HCT116 (cell line): ENCODE data around the gene PRCD. TPM values are rescaled to one million over a fixed set of nuclear protein-coding genes. Genes with fewer than 3 reads are reported as not detected.

Source experiments
- ATAC-seq: fragments of 200-7000 bp; cut with Tn5 transposase; 2 replicates; pipeline ENCODE4 v1.9.1; 2020; ENCODE audit warnings: mild to moderate bottlenecking, moderate library complexity
- BruUV-seq: library from RNA; stranded (reverse); fragments of 400-500 nt; replicated peaks from 2 replicates; lab custom pipeline; 2021; lab: Mats Ljungman, UMichigan
- CTCF ChIA-PET: fragments of 300-600 bp; sonication (Branson Sonifier 250); formaldehyde crosslinking; loops from one replicate; lab custom pipeline; 2021; ENCODE audit warnings: antibody characterized with exemption; lab: Charles Lee
- POLR2A ChIA-PET: fragments of 300-600, 350-600 bp; sonication (Branson Sonifier 250); formaldehyde crosslinking; loops from one replicate; lab custom pipeline; 2021; ENCODE audit warnings: antibody characterized with exemption; lab: Charles Lee
- RAD21 ChIA-PET, 2 experiments: fragments of 300-600 bp; sonication (Branson Sonifier 250); formaldehyde crosslinking; loops; one replicate each; lab custom pipeline; 2023; ENCODE audit warnings: low total read pairs in 2 of 2; ENCODE audit not compliant: uncharacterized antibody in 2 of 2, unreplicated experiment in 2 of 2, low non-redundant PET in 1 of 2; lab: Charles Lee
- DNase-seq: peaks from one replicate; pipeline ENCODE4 v3.0.0-alpha.2; 2010; ENCODE audit warnings: low read depth, low spot score
- H2AFZ ChIP-seq: fragments of 200-600 bp; shearing (Covaris generic), sonication (generic); 2 replicates; pipeline ENCODE4 v1.6.1; 2017; ENCODE audit warnings: low read depth, mixed run types, mixed read lengths, antibody characterized with exemption, low read length; ENCODE audit not compliant: poor library complexity, severe bottlenecking
- H3K27ac ChIP-seq: 2 replicates; pipeline ENCODE4 v1.5.1; 2012; ENCODE audit warnings: low read depth, low read length
- H3K27me3 ChIP-seq: fragments of 200-600 bp; sonication (generic); 2 replicates; pipeline ENCODE4 v1.6.1; 2016; ENCODE audit warnings: mixed run types, low read length, mixed read lengths; ENCODE audit not compliant: insufficient read depth
- H3K36me3 ChIP-seq, 2 experiments: fragments of 200-500 bp in 1 of 2; fragments of 200-600 bp in 1 of 2; sonication (Bioruptor generic) in 1 of 2; sonication (generic) in 1 of 2; 2 replicates each; pipeline versions ENCODE4 v1.5.1 to v1.6.1; 2014 to 2016; ENCODE audit warnings: low read length in 2 of 2, inconsistent platforms in 1 of 2, mixed read lengths in 1 of 2, mixed run types in 1 of 2; ENCODE audit not compliant: insufficient read depth in 2 of 2, control insufficient read depth in 1 of 2
- H3K4me1 ChIP-seq, 2 experiments: fragments of 200-600 bp in 1 of 2; sonication (generic) in 1 of 2; 2 replicates each; pipeline versions ENCODE4 v1.5.1 to v1.6.1; 2012 to 2017; ENCODE audit warnings: low read length in 2 of 2, inconsistent platforms in 1 of 2, mild to moderate bottlenecking in 1 of 2, mixed read lengths in 1 of 2, mixed run types in 1 of 2, moderate library complexity in 1 of 2; ENCODE audit not compliant: insufficient read depth in 2 of 2, control insufficient read depth in 1 of 2
- H3K4me2 ChIP-seq: fragments of 200-600 bp; sonication (generic); 2 replicates; pipeline ENCODE4 v1.6.1; 2017; ENCODE audit warnings: mixed run types, low read length, mixed read lengths
- H3K4me3 ChIP-seq, 2 experiments: fragments of 200-600 bp in 1 of 2; sonication (generic) in 1 of 2; replicated peaks in 1 of 2; 2 replicates each; pipeline ENCODE4 v1.5.1; 2011 to 2016; ENCODE audit warnings: low read length in 2 of 2, control low read depth in 1 of 2, low read depth in 1 of 2, mild to moderate bottlenecking in 1 of 2, mixed read lengths in 1 of 2, mixed run types in 1 of 2
- H3K79me2 ChIP-seq: fragments of 200-600 bp; sonication (generic); 2 replicates; pipeline ENCODE4 v1.6.1; 2017; ENCODE audit warnings: mild to moderate bottlenecking, mixed run types, low read length, moderate library complexity, mixed read lengths; ENCODE audit not compliant: insufficient read depth
- H3K9ac ChIP-seq: fragments of 200-600 bp; sonication (generic); 2 replicates; pipeline ENCODE4 v1.6.1; 2016; ENCODE audit warnings: low read length, mixed read lengths
- H3K9me2 ChIP-seq: fragments of 200-600 bp; sonication (generic), shearing (Covaris generic); 2 replicates; pipeline ENCODE4 v1.6.1; 2017; ENCODE audit warnings: mixed run types, mild to moderate bottlenecking, moderate library complexity; ENCODE audit not compliant: insufficient read depth
- H3K9me3 ChIP-seq, 2 experiments: fragments of 200-500 bp in 1 of 2; fragments of 200-600 bp in 1 of 2; sonication (Bioruptor generic) in 1 of 2; sonication (generic) in 1 of 2; 2 replicates each; pipeline ENCODE4 v1.6.1; 2014 to 2017; ENCODE audit warnings: low read length in 2 of 2, mixed read lengths in 2 of 2, inconsistent platforms in 1 of 2, low read depth in 1 of 2, mild to moderate bottlenecking in 1 of 2, mixed run types in 1 of 2, moderate library complexity in 1 of 2; ENCODE audit not compliant: control insufficient read depth in 1 of 2, insufficient read depth in 1 of 2
- H4K20me1 ChIP-seq: fragments of 200-600 bp; sonication (generic), shearing (Covaris generic); 2 replicates; pipeline ENCODE4 v1.6.1; 2017; ENCODE audit warnings: mixed run types, mild to moderate bottlenecking, moderate library complexity; ENCODE audit not compliant: insufficient read depth
- ATF3 ChIP-seq: IDR thresholded peaks from 2 replicates; pipeline ENCODE4 v1.6.1; 2012
- EGR1 ChIP-seq: IDR thresholded peaks from 2 replicates; pipeline ENCODE4 v1.6.1; 2012; ENCODE audit warnings: low read depth
- MAX ChIP-seq: IDR thresholded peaks from 2 replicates; pipeline ENCODE4 v1.6.1; 2012
- SIN3A ChIP-seq: IDR thresholded peaks from 2 replicates; pipeline ENCODE4 v1.6.1; 2012; ENCODE audit warnings: low read depth
- ZNF274 ChIP-seq: fragments of 200-500 bp; sonication (Bioruptor generic); IDR thresholded peaks from 2 replicates; pipeline ENCODE4 v1.6.1; 2014; ENCODE audit warnings: mild to moderate bottlenecking, low read depth, low read length, inconsistent platforms
- intact Hi-C: fragments of 100-400 bp; cut with micrococcal nuclease; formaldehyde crosslinking; loops from 2 replicates; pipeline ENCODE4 v1.10.0; 2022
- total RNA-seq: library from RNA; stranded (reverse); gene quantifications from one replicate; pipeline ENCODE4 v1.2.1, GENCODE V29; 2021; ENCODE audit not compliant: unreplicated experiment

PRCD gene
- total RNA-seq, 1 experiment from 2014 or later, result not detected

DNA sequence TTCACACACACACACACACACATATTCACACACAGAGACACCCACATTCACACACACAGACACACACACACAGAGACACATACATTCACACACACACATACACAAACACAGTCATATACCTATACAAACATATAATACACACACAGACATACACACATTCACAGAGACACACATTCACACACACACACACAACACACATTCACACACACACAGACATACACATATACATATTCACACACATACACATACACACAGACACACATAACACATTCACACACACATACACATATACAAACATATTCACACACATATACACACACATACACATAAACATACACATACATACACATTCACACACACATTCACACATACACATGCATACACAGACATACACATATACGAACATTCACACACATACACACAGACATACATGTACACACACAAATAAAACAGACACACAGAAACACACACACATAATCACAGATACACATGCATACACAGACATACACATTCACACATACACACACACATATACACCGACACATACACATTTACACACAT is 7.9 kb downstream of the PRCD start:
- no peaks in the 10 kb centered on the region for H3K36me3 ChIP-seq

DNA sequence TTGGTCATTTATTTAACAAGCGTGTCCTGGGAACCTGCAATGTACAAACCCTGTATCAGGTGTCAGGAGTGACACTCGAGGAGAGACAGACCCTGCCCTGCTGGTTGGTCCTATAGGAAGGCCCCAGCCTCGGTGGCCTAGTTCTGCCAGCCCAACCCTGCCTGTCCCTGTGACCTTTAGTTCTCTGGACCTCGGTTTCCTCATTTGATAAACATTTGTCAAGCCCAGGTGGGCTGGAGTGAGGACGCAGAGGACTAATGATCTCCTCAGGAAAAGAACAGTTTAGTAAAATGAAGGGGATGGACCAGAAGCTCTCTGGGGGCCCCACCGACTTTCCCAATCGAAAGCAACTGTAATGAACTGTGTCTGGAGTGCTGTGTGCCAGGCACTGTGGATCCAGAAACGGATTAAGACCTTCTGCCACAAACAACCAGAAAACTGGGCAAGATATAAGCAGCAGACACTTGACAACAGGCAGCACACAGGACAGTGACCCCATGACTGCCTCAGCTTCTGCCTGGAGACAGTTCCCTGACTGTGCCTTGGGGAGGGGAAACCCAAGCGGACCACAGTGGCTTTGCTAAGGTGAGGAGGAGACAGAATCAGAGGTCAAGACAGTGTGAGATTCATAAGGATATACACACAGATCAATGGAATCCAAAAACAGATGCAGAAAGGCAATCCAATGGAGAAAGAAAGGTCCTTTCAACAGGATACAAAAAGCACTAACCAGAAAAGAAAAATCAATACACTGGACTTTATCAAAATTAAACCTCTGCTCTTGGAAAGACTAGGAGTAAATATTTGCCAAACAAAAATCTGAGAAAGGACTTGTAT is 8.8 kb downstream of the PRCD start:
- H3K9ac ChIP-seq, result no peak overlapping the region
- intact Hi-C loops, result no loop called here
- CTCF ChIA-PET, result interaction anchor here (0.8 to 1.6 kb wide), 3 partner anchors 9 to 25 kb away, joined by 3 to 6 read pairs (median 4); no protein-coding TSS in a partner anchor

More for the DNA sequence above, 7.9 kb downstream of the PRCD start:
- no peak for DNase-seq
- TF ChIP-seq ZNF274 (no peak), ATF3 (no peak), SIN3A (no peak), MAX (no peak)
- Histone ChIP-seq H3K4me2 (no peak overlapping the region), H3K9me3 (no peaks in the 10 kb centered on the region), H3K9ac (no peak overlapping the region), H3K27ac (no peak overlapping the region), H4K20me1 (no peaks in the 10 kb centered on the region), H3K9me2 (no peaks in the 10 kb centered on the region), H3K27me3 (no peaks in the 10 kb centered on the region), H2AFZ (no peak overlapping the region), H3K79me2 (no peaks in the 10 kb centered on the region), H3K4me1 (peaks cover 0 to 13% of the 10 kb centered on the region in 2 experiments; a peak in 2 of 4 replicates), H3K4me3 (no peak overlapping the region)
- ChIA-PET CTCF (interaction anchor here (1.1 to 2.2 kb wide), 4 partner anchors 9 to 134 kb away, joined by 3 to 13 read pairs (median 7); no protein-coding TSS in a partner anchor), POLR2A (no interaction called here), RAD21 (interaction anchor here in 1 of 2 experiments (1.0 kb wide), 1 partner anchor 24 kb away, joined by 3 read pairs; no protein-coding TSS in a partner anchor)
- no peak for ATAC-seq
- BruUV-seq, result TSS peak; percentile 36
- intact Hi-C loops, result loop anchor here (1.0 to 2.0 kb wide), 2 partner anchors 24 to 83 kb away; no protein-coding TSS in a partner anchor

More for the DNA sequence above, 8.8 kb downstream of the PRCD start:
- no peak for DNase-seq
- H3K9me3 ChIP-seq, result no peaks in the 10 kb centered on the region
- POLR2A ChIA-PET, result interaction anchor here (1.1 kb wide), 1 partner anchor 21 kb away, joined by 3 read pairs; a partner anchor contains a TSS
- peaks cover 0 to 13% of the 10 kb centered on the region in 2 experiments; a peak in 2 of 4 replicates for H3K4me1 ChIP-seq
- H3K4me3 ChIP-seq, result no peak overlapping the region
- H3K36me3 ChIP-seq, result no peaks in the 10 kb centered on the region
- no peaks in the 10 kb centered on the region for H3K79me2 ChIP-seq
- TF ChIP-seq ZNF274 (no peak), EGR1 (no peak)
- H3K4me2 ChIP-seq, result no peak overlapping the region
- ATAC-seq, result no peak
- H3K9me2 ChIP-seq, result no peaks in the 10 kb centered on the region
- H3K27me3 ChIP-seq, result no peaks in the 10 kb centered on the region
- H2AFZ ChIP-seq, result no peak overlapping the region
- no peak overlapping the region for H3K27ac ChIP-seq
- RAD21 ChIA-PET, result no interaction called here
- no peaks in the 10 kb centered on the region for H4K20me1 ChIP-seq
- BruUV-seq, result no TSS peak
